Caki2 (cell line): ENCODE measurements around the gene COA6. TPM values are rescaled to one million over a fixed set of nuclear protein-coding genes. Genes with fewer than 3 reads are reported as not detected.
"Not testable (repeated sequence)": the region's sequence is repeated elsewhere in the genome, so short reads cannot be mapped to it uniquely, and the experiment has no call there.

Experiments
- DNase-seq: peaks from one replicate; pipeline ENCODE4 v3.0.0-alpha.2; 2015; ENCODE audit warnings: low read depth
- in situ Hi-C: cut with HindIII; loops from 2 replicates; pipeline ENCODE4 v1.10.0; 2016; ENCODE audit warnings: low sequenced_read_pairs, low pct_unique_long_range_greater_than_20kb, mixed read lengths
- total RNA-seq: library from RNA; depleted of rRNA; stranded (reverse); fragments of >200 nt; shearing (Covaris generic); gene quantifications from 2 replicates; pipeline ENCODE4 v1.2.3, GENCODE V29; 2014; ENCODE audit warnings: low replicate concordance; rRNA removed

The COA6 gene
- total RNA-seq = 73.3 and 122 TPM in 2 replicates

GRCh38 chr1:234373064-234373958, at the start of gene COA6:
TSS of gene COA6 (plus strand) at chr1:234373456. CDS start at chr1:234373467, 11 bp downstream.
- in situ Hi-C loops = no loop called here
- DNase-seq = peak; percentile 97

DNA sequence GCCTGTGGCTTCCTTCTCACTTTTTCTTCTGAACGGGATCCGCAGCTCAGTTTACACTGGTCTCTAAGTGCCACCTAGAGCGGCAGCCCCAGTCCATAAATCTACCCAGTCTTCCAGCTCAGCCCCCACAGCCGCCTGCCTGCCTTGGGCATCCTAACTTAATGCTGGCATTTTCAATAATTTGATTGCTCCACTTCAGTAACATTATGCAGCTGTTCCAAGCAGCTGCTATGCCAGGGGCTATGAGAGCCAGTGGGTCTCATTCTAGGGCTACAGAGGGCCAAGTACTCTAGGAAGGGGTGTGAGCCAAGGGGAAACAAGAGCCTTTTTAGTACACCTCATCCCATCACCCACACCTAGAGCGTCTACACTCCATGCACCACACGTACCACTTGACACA, 48.4 kb upstream of the COA6 start:
- DNase-seq = no peak
- in situ Hi-C loops = no loop called here

DNA sequence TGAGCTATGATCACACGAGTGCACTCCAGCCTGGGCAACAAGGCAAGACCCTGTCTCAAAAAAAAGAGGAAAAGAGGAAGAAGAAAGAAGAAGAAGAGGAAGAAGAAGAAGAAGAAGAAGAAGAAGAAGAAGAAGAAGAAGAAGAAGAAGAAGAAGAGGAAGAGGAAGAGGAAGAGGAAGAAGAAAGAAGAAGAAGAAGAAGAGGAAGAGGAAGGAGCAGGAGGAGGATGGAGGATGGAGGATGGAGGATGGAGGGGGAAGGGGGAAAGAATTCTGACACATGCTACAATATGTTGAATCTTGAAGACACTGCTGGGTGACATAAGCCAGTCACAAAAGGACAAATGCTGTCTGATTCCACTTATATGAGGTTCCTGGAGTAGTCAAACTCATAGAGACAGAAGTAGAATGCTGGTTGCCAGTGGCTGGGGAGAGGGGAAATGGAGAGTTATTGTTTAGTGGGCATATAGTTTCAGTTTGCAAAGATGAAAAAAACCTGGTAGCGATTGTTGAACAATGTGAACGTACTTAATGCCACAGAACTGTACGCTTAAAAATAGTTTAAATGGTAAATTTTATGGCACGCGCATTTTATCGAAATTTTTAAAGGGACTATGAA, 47.3 kb upstream of the COA6 start:
- in situ Hi-C loops = no loop called here
- DNase-seq = no peak

GRCh38 chr1:234326497-234327366, 46.5 kb upstream of the COA6 start:
- DNase-seq = peak; percentile 8
- in situ Hi-C loops = no loop called here

DNA sequence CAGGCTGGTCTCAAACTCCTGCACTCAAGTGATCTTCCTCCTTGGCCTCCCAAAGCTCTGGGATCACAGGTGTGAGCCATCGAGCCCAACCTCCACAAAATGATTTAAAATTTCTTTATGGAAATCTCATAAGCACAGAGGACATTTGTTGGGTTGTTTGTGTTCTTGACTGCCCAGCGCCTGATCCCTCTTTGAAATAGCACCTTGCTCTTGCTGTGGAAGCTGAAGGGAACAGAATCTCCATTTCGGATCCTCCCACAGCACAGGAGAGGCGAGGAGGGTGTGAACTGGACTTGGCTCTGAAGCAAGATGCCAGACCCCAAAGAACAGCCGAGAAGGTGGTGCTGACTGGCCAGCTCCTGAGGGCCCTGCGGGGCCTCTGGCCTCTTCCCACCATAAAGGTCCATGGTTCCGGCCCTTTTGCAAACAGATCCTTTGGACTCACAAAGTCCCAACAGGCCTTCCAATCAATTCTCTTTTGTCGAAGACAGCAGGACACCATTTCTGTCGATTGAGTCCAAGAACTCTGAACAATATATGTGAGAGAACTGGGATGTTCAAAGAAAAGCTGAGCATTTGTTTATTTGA, 45.6 kb upstream of the COA6 start:
- no peak for DNase-seq
- in situ Hi-C loops = no loop called here

DNA sequence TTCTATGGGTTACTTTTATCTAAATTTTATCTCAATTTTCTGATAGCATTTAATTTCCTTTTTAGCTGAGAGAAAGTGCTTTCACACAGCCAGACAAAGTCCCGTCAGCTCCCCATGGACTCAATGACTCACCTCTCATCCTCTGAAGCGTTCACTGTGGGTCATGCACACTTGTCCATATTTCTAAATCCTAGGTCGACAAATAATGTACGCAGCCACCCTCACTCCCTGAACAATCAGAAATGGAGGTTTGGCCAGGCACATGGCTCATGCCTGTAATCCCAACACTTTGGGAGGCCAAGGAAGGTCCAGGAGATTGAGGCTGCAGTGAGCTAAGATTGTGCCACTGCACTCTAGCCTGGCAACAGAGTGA, 42.4 kb upstream of the COA6 start:
- in situ Hi-C loops = no loop called here
- DNase-seq = no peak

DNA sequence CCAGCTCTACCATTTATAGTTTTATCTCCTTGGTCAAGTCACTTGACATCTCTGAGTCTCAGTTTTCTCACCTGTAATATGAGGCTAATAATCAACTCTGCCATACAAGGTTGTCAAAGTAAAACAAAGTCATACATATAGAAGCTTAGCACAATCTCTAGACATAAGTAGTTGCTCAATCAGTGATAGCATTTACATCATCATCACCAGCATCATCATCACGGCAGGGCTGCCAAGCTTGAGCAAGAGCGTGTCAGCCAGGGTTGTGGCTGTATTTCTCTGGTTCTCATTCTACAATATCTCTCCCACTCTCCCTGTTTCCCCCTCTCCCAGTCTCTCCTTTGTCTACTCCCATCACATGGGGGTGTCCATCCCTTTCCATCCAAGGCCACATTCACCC, 41.7 kb upstream of the COA6 start:
- DNase-seq = no peak
- in situ Hi-C loops = no loop called here

DNA sequence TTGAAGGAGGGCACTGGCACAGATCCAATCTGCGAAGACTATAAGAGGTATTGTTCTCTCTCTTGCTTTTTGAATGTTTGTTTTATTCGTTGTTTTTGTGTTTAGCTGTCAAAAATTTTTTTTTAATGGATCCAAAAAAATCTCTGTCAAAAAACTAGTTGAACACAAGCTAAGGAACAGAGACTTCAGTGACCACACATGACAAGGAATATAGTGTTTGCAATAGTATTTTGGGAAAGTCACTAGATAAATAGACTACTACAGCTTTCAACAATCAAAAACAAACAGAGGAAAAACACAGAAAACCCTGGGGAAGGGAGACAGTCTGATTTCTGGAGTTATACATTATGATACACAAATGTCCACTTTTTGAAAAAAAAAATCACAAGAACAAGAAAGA, 36.9 kb upstream of the COA6 start:
- in situ Hi-C loops = no loop called here
- no peak for DNase-seq

DNA sequence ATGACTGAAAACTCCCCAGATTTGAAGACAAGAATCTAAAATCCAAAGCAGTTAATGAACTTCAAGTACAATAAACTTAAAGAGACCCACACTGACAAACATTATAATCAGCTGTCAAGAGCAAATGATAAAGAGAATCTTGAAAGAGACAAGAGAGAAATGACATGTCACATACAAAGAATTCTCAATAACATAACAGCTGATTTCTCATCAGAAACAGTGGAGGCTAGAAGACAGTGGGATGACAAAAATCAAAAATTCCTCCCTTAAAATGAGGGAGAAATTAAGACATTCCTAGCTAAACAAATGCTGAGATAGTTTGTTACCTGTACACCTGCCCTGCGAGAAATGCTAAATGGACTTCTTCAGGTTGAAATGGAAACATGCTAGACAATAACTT, 36.0 kb upstream of the COA6 start:
- in situ Hi-C loops = no loop called here
- no peak for DNase-seq

DNA sequence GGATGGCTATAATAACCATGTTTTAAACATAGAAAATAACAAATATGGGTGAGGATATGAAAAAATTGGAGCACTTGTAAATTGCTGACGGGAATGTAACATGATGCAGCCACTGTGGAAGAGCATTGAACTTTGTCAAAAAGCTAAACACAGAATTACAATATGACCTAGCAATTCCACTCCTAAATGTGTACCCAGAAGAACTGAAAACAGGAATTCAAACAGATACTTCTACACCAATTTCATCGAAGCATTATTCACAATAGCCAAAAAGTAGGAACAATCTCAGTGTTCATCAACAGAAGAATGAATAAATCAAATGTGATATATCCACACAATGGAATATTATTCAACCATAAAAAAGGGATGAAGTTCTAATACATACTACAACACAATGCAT, 32.7 kb upstream of the COA6 start:
- no peak for DNase-seq
- in situ Hi-C loops = no loop called here

DNA sequence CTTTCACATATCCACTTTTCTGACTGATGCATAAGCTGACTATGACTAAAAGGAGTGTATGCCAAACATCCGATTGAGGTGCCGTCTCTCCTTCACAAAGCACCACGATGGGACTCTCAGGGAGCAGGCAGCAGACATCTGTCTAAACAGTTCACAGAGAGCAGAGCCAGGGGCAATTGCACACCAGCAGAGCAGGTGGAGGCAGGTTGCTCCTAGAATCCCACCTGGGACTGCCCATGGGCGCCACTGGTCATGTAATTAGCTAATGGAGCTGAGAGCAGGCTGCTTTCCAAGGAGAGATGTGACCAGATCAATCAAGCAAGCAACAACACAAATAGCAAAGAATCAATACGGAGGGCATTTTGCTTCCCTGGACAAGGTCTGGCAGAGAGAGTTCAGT, 30.5 kb upstream of the COA6 start:
- DNase-seq = no peak
- in situ Hi-C loops = no loop called here

DNA sequence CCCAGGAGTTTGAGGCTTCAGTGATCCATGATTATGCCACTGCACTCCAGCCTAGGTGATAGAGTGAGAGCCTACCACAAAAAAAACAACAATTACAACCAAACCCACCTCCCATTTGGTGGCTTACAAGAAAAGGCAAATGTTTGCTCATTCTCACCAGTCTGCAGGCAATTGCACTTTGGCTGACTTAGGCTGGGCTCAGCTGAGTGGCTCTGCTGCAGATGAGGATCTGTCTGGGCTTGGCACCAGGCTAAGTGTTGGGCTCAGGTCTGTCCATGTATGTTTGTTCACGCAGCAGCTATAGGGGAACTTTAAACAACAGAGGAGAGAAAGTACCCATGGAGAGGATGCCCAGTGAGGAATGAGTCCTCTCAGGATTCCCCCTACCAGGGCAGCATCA, 28.0 kb upstream of the COA6 start:
- DNase-seq = no peak
- in situ Hi-C loops = no loop called here

- in situ Hi-C loops = no loop called here
- DNase-seq = no peak
Measured at GRCh38 chr1:234348964-234349363, 24.3 kb upstream of the COA6 start.

GRCh38 chr1:234355782-234356510, 17.3 kb upstream of the COA6 start:
- no peak for DNase-seq
- in situ Hi-C loops = no loop called here

DNA sequence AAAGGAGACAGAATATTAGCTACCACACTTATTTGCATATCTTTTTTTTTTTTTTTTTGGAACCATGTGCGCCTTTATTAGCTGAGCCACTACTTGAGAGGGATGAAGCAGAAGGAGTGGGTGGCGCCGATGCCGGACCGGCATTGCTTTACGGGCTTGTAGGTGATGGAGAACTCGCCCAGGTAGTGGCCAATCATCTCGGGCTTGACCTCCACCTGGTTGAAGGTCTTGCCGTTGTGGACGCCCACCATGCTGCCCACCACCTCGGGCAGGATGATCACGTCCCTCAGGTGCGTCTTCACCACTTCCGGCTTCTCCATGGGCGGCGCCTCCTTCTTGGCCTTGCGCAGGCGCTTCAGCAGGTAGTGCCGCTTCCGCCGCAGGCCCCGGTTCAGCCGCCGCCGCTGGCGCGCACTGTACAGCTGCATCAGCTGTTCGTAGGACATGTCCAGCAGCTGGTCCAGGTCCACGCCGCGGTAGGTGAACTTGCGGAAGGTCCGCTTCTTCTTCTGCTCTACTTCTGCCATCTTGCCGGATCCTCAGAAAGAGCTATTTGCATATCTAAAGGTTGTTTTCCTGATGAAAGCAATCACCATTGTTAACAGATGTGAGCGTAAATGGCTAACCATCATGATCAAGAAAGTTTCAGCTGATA, 16.5 kb upstream of the COA6 start:
- in situ Hi-C loops = not testable (repeated sequence)
- DNase-seq = peak; percentile 79

- in situ Hi-C loops = no loop called here
- DNase-seq = no peak
Measured at GRCh38 chr1:234357831-234358230, 15.4 kb upstream of the COA6 start.

DNA sequence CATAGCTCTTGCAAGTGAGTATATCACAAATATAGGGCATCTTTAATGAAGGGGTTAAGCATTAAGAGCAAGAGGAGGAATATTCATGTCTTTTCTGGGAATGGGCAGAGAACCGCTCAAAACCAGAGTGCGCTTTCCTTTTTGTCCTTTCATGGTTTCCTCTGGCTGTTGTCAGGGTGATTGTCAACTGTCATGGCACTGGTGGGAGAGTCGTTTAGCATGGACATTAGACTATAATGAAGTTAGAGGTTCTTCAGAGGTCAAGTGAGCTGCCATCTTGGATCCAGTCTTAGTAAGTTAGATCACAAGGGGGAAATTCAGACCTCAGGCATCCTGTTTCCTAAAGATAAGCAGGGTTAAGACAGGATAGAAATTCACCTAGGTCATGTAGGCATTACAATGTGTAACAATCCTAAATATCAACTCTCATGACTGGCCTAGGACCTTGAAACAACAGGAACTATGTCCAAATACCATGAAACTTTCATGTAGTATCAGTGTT, 12.1 kb upstream of the COA6 start:
- DNase-seq = no peak
- in situ Hi-C loops = no loop called here
